NK-92 treated with Interleukin-12 subunit alpha and Interleukin-12 subunit beta, amount 100 ng/mL, for 24 hours (cell line): ENCODE data around the gene FMN1.

Source experiments
- DNase-seq: peaks from one replicate; lab custom pipeline; 2025; lab: John Stamatoyannopoulos, UW

Gene FMN1

GRCh38 chr15:32919749-32920414 lies 274.6 kb downstream of the FMN1 start:
- DNase-seq, result no peak

- no peak for DNase-seq
Observed at GRCh38 chr15:32918547-32918946, 276.0 kb downstream of the FMN1 start.

- no peak for DNase-seq
Observed at GRCh38 chr15:32910839-32911238, 283.7 kb downstream of the FMN1 start.

- no peak for DNase-seq
Observed at GRCh38 chr15:32909431-32909830, 285.1 kb downstream of the FMN1 start.

GRCh38 chr15:32908872-32909271 lies 285.6 kb downstream of the FMN1 start:
- no peak for DNase-seq

GRCh38 chr15:32908135-32908801 lies 286.2 kb downstream of the FMN1 start:
- no peak for DNase-seq

GRCh38 chr15:32905481-32905880 lies 289.0 kb downstream of the FMN1 start:
- no peak for DNase-seq

- DNase-seq, result no peak
Observed at GRCh38 chr15:32904448-32904847, 290.1 kb downstream of the FMN1 start.

GRCh38 chr15:32903591-32904290 lies 290.8 kb downstream of the FMN1 start:
- no peak for DNase-seq

- no peak for DNase-seq
Observed at GRCh38 chr15:32901995-32902394, 292.5 kb downstream of the FMN1 start.

- DNase-seq, result no peak
Observed at GRCh38 chr15:32901192-32901591, 293.3 kb downstream of the FMN1 start.

GRCh38 chr15:32899126-32899596 lies 295.4 kb downstream of the FMN1 start:
- no peak for DNase-seq

- no peak for DNase-seq
Observed at GRCh38 chr15:32898414-32898813, 296.1 kb downstream of the FMN1 start.

- DNase-seq, result no peak
Observed at GRCh38 chr15:32893421-32893820, 301.1 kb downstream of the FMN1 start.

GRCh38 chr15:32889214-32889613 lies 305.3 kb downstream of the FMN1 start:
- DNase-seq, result no peak

GRCh38 chr15:32888221-32888761 lies 306.2 kb downstream of the FMN1 start:
- DNase-seq, result no peak

GRCh38 chr15:32887090-32887489 lies 307.4 kb downstream of the FMN1 start:
- DNase-seq, result no peak

GRCh38 chr15:32886459-32886858 lies 308.1 kb downstream of the FMN1 start:
- no peak for DNase-seq

- DNase-seq, result no peak
Observed at GRCh38 chr15:32885713-32886112, 308.8 kb downstream of the FMN1 start.

GRCh38 chr15:32884146-32884545 lies 310.4 kb downstream of the FMN1 start:
- no peak for DNase-seq

- no peak for DNase-seq
Observed at GRCh38 chr15:32882955-32883354, 311.6 kb downstream of the FMN1 start.

- no peak for DNase-seq
Observed at GRCh38 chr15:32881528-32881927, 313.0 kb downstream of the FMN1 start.

- no peak for DNase-seq
Observed at GRCh38 chr15:32880642-32881041, 313.9 kb downstream of the FMN1 start.
